C1 segment of cervical spinal cord (tissue), 14 donors: ENCODE data around the gene EVX1.

Experiments used
- DNase-seq, 14 donors: peaks; one replicate each; lab custom pipeline; 2025; lab: John Stamatoyannopoulos, UW

Gene EVX1

DNA sequence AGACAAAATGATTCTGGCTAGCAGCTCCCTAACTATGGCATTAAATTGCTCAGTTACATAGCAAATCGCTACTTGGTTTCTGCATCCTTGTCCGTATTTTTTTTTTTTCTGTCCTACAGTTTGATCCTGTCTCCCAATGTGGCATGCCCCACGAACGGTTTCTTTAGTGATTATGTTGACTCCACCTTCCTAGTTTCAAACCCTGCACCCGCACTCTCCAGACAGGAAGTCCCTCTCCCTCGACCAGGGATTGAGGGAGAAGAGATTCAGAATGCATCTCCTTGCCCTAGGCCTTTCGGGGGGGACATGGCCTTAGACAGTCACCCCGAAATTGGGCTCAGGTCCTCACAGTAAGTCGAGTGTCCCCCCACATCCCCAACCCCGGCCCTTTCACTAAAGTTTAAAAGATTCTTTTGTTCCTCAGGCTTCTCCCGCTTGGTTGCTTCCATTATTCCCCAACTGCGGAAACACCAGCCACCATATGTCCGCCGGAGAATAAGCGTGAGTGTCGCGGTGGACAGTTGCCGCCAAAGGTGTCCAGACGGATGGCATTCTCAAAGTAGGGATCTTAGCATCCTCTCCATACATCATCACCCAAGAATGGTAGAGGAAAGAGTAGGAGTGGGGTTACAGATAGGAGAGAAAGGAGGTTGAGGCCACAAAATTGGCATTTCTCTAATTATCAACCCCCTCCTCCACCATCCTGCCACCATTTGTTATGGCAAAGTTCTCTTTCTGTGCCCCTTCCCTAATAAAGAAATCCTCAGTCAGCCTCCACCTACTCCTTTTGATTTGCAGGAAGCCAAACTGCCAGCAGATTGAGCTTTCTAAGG lies 7.3 kb downstream of the EVX1 start:
- DNase-seq: no peak

DNA sequence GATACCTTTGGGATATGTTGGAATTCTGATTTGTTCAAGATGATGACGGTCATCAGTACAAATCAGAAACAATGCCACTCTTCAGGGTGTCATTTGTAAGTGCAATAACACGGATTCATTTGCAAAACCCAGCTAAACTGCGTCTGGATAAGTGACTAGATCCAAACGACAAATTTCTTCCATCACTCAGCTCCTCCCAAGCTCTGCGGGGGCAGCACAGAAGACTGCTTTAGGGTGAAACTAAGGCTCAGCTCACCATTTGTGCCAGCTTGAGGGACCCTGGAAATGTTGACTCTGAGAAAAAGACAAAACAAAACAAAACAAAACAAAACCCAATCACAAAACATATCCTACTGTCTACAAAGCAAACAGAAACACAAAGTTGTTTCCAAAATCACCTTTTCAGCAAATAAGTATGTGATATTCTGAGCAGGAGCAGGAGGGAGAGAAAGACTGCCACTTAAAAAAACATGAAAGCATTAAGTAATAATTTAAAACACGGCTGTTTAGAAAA lies 8.0 kb downstream of the EVX1 start:
- no peak for DNase-seq

DNA sequence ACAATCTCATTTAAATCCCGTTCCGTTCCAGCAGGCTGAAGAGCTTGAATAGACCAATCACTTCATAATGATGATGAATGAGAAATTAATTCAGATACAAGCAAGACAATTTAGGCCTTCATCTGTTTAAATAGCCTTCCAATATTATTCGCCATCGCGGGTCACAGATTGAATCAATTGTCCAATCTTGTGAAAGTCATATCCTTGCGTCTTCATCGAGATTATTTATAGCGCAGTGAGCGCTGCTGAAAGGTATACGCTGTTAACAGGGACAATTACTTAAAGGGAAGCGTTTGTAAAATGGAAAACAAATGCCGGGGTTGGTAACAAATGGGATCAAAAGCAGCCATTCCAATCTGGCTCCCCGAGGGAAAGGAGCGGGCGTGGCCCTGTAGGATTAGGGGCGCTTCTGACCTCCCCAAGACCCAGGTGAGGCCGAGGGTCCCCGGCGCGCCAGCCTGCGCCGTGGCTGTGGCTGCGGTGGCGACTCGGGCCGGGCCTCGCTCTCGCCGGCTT lies 8.6 kb downstream of the EVX1 start:
- DNase-seq: no peak

GRCh38 chr7:27251652-27252590 lies 9.3 kb downstream of the EVX1 start:
- DNase-seq: no peak

GRCh38 chr7:27254625-27255024 lies 12.0 kb downstream of the EVX1 start:
- DNase-seq: no peak

DNA sequence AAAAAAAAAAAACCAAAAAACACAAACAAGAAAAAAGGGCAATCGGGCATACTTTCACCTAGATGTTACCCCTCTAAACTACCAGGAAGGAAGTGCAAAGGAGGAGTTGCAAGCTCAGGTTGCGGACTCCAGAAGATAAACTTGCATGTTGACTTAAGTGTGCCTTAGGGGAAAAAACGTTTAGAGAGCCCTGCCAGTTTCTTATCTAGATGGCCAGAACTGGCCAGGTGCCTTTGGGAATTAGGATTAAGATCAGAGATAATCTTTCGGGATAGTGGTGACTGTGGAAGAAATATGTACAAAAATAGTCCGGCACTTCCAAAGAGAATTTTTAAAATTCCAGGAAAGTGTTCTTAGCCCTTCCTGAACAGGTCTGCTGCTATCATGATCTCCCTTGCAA lies 17.6 kb downstream of the EVX1 start:
- no peak for DNase-seq

DNA sequence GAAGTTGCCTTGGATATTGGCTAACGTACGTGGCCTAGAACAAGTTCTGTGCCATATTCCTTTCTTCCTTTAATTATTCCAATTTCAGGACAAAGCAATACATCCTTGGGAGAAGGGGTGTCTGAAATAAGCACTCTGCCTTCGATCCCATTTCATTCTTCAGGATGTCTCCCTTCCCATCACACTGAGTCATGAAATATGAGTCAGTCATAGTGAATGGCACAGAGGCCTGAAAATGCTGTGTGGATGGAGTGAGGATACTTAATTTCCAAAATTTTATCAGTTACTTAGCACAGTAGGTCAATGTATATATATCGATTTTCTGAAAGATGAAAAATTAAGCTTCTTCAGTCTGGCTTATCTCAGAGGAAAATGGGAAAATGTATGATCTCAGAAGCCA lies 19.5 kb downstream of the EVX1 start:
- DNase-seq: no peak

DNA sequence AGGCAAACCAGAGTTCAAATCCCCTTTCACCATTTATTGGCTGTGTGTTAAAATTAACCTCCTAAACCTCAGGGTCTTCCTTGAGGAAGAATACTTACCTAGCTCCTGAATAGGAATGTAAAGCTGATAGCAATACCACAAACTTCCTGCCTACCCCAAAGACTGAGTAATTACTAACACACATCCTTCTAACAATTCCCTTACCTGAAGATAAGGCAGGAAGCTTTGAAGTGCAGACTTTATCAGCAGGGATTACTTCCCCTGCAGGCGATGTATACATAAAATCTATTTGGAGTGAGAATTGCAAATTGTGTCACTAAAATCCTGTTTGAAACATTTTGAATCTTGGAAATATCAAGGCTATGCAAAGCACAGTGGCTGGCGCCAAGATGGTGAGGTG lies 21.2 kb downstream of the EVX1 start:
- no peak for DNase-seq

DNA sequence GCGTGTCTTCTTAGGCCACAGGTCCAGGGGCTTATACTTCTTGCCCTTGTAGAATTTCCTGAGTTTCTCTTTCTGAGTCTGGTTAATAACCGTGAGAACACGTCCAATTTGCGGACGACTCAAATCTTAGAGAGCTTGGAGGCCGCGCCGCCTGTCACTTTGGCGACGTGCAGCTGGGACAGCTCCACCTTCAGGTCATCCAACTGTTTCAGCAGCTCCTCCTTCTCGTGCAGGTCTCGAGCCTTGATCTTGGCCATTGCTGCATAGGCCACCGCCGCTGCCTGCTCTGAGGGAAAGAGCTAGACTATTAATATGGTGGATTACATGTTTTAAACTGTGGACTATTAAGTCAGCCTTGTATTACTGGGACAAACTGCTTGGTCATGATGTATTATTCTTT lies 26.9 kb downstream of the EVX1 start:
- DNase-seq: no peak

DNA sequence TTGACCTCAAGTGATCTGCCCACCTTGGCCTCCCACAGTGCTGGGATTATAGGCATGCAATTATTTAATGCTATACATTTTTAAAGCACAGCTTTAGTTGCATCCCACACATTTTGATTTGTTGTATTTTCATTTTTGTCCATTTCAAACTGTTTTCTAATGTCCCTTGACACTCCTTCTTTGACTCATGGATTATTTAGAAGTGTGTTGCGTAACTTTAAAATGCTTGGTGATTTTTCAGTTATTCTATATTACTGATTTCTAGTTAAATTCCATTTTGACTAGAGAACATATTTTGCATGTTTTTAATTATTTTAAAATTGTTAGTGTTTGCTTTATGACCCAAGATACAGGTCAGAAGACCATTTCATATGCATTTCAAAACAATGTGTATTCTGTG lies 28.8 kb downstream of the EVX1 start:
- no peak for DNase-seq

GRCh38 chr7:27277628-27278027 lies 35.0 kb downstream of the EVX1 start:
- DNase-seq: no peak

GRCh38 chr7:27283558-27283957 lies 41.0 kb downstream of the EVX1 start:
- no peak for DNase-seq

GRCh38 chr7:27295236-27295635 lies 52.6 kb downstream of the EVX1 start:
- no peak for DNase-seq

- DNase-seq: no peak
These were observed 54.8 kb downstream of the EVX1 start for GRCh38 chr7:27297356-27297755.
